ENCODE data around the gene PIP4K2A. TPM values are rescaled to one million over a fixed set of nuclear protein-coding genes. Genes with fewer than 3 reads are reported as not detected.

Gene PIP4K2A
- total and polyA plus RNA-seq, 2 of the 13 experiments (the other 11 are each of a cell fraction or from before 2014, with no cell fraction given): 9.1 to 22.6 TPM

DNA sequence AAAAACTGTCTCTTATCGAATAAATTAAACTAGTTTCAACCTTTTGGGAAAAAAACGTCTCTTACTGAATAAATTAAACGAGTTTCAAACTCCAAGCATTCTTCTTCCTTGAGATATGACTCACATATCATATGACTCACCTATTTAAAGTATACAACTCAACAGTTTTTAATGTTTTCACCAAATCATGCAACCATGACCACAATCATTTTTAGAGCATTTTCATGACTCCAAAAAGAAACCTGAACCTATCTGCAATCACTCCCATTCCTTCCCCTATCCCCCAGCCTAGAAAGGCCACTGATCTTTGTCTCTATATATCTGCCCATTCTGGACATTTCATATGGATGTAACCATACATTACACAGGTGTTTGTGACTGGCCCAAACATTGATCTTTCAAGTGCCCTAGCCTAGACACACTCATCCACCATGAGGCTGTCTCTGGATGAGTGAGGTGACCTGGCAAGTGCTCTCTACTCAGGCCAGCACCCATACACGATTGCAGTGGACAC is 115.3 kb downstream of the PIP4K2A start (continued):
- TF ChIP-seq AHDC1 (CRISPR knock-in tag; IDR thresholded peaks at IDR 0.05; ENCODE audit: borderline replicate concordance): no peak
- TF ChIP-seq TEAD3 (CRISPR knock-in tag; optimal IDR thresholded peaks at IDR 0.05; ENCODE audit: borderline replicate concordance): no peak
- TF ChIP-seq ZNF724P (CRISPR knock-in tag; IDR thresholded peaks at IDR 0.05; ENCODE audit: borderline replicate concordance): no peak
- no peak for TF ChIP-seq CC2D1A (CRISPR knock-in tag; IDR thresholded peaks at IDR 0.05)

DNA sequence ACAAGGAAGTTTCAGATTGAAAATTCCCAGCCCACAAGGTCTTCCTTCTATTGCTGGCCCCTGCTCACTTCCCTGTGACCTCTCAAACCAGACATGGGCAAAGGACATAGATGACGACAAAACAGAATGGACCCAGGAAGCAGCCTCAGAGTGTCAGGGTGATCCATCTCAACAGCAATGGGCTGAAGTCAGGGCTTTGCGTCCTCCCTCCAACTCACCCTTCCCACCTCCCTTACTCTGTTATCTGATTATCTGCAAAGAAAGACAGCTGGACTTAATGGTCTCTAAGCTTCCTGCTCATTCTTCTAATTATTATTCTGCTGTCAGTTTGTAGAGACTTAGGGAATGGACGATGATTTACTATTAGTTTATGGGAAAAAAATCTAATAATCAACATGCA is 115.9 kb downstream of the PIP4K2A start:
- BruUV-seq (replicated peaks): no TSS peak
- no peak overlapping the region for H3K9ac ChIP-seq (ENCODE audit: insufficient read depth, low read depth, low read length)
- no peak for TF ChIP-seq ZNF367 (CRISPR knock-in tag; IDR thresholded peaks at IDR 0.05; ENCODE audit: borderline replicate concordance)
- no peak for TF ChIP-seq ZFP1 (CRISPR knock-in tag; IDR thresholded peaks at IDR 0.05)
- no peak for TF ChIP-seq NFATC3 (CRISPR knock-in tag; IDR thresholded peaks at IDR 0.05)
- TF ChIP-seq ZNF512B (CRISPR knock-in tag; IDR thresholded peaks at IDR 0.05; ENCODE audit: borderline replicate concordance): no peak
- no peak for TF ChIP-seq CCDC6 (CRISPR knock-in tag; IDR thresholded peaks at IDR 0.05)
- TF ChIP-seq SP140L (CRISPR knock-in tag; IDR thresholded peaks at IDR 0.05; ENCODE audit: borderline replicate concordance): no peak
- no peak for TF ChIP-seq KDM1A (CRISPR knock-in tag; IDR thresholded peaks at IDR 0.05)
- TF ChIP-seq YY1 (IDR thresholded peaks at IDR 0.05; ENCODE audit: insufficient read depth, insufficient replicate concordance, low read depth, low read length): no peak
- TF ChIP-seq ZNF34 (CRISPR knock-in tag; IDR thresholded peaks at IDR 0.05; ENCODE audit: borderline replicate concordance): no peak

More for the DNA sequence above, 115.9 kb downstream of the PIP4K2A start:
- Histone ChIP-seq H3K4me1 (ENCODE audit: insufficient read depth, low read length) (no peaks in the 10 kb centered on the region), H3K27ac (ENCODE audit: extremely low read length, insufficient read depth, low read length) (no peak overlapping the region), H3K36me3 (replicated peaks in 1 of 2; ENCODE audit: control insufficient read depth in 1 of 2, insufficient read depth in 2 of 2, low read length in 2 of 2) (peaks cover 0 to 2% of the 10 kb centered on the region in 2 experiments; a peak in 3 of 5 replicates), H4K20me1 (ENCODE audit: insufficient read depth, low read length) (no peaks in the 10 kb centered on the region), H3K9me3 (ENCODE audit: low read length) (no peaks in the 10 kb centered on the region), H3K4me3 (replicated peaks in 1 of 3; ENCODE audit: insufficient read depth in 1 of 3, low read depth in 2 of 3, low read length in 3 of 3) (no peak overlapping the region), H3K79me2 (ENCODE audit: insufficient read depth, low read length) (no peaks in the 10 kb centered on the region), H3K27me3 (ENCODE audit: control insufficient read depth in 1 of 2, insufficient read depth in 2 of 2, low read length in 2 of 2) (no peaks in the 10 kb centered on the region), H3K4me2 (ENCODE audit: low read depth, low read length) (no peak overlapping the region), H2AFZ (ENCODE audit: low read length) (no peak overlapping the region)
- intact Hi-C loops (cut with micrococcal nuclease; ENCODE audit: unreplicated experiment): no loop called here
- FAIRE-seq (no peak), ATAC-seq (no peak), DNase-seq (ENCODE audit: low spot score) (no peak)
- 93% methylated on average over 3 of the region's 3 CpGs for WGBS (ENCODE audit: low lambda C conversion rate)
- ChIA-PET CTCF (ENCODE audit: low intra/inter-chr PET ratio, low total read pairs) (no interaction called here), POLR2A (no interaction called here)
- in situ Hi-C loops (cut with HindIII; ENCODE audit: extremely low pct_ligation_motif_present, low pct_unique_long_range_greater_than_20kb): no loop called here
